Heart left ventricle (tissue), 16 donors: Measurements from ENCODE around the gene SPEM2. TPM values are rescaled to one million over a fixed set of nuclear protein-coding genes. Genes with fewer than 3 reads are reported as not detected.

Experiments
- ATAC-seq, 4 donors: fragments of 200-7000 bp; cut with Tn5 transposase; one replicate each; pipeline ENCODE4 v1.9.1; 2020 to 2022; ENCODE audit warnings: moderate library complexity in 4 of 4, mild to moderate bottlenecking in 3 of 4, moderate number of reproducible peaks in 1 of 4
- DNase-seq, 5 donors: peaks; one replicate each; pipeline ENCODE4 v3.0.0-alpha.2; 2020
- H3K27ac ChIP-seq, 12 donors: fragments of 200-600 bp; sonication (generic) in 4 of 12; one replicate each; pipeline versions ENCODE4 v1.5.0 to v1.8.0; 2016 to 2022; ENCODE audit warnings: mild to moderate bottlenecking in 2 of 12
- H3K27me3 ChIP-seq, 9 donors: fragments of 200-600 bp; sonication (generic) in 2 of 9; one replicate each; pipeline versions ENCODE4 v1.5.1 to v1.8.0; 2016 to 2022; ENCODE audit warnings: mild to moderate bottlenecking in 3 of 9
- H3K36me3 ChIP-seq, 9 donors: fragments of 200-600 bp; sonication (generic) in 2 of 9; one replicate each; pipeline versions ENCODE4 v1.5.0 to v1.8.0; 2018 to 2022; ENCODE audit warnings: mild to moderate bottlenecking in 2 of 9
- H3K4me1 ChIP-seq, 12 donors: fragments of 200-600 bp; sonication (generic) in 4 of 12; one replicate each; pipeline versions ENCODE4 v1.5.0 to v1.8.0; 2016 to 2022; ENCODE audit warnings: mild to moderate bottlenecking in 3 of 12
- H3K4me3 ChIP-seq, 12 donors: fragments of 200-600 bp; sonication (generic) in 4 of 12; one replicate each; pipeline versions ENCODE4 v1.5.0 to v1.8.0; 2017 to 2022; ENCODE audit warnings: mild to moderate bottlenecking in 9 of 12, moderate library complexity in 4 of 12
- H3K9me3 ChIP-seq, 12 donors: fragments of 200-600 bp; sonication (generic) in 4 of 12; one replicate each; pipeline versions ENCODE4 v1.5.0 to v1.8.0; 2016 to 2022; ENCODE audit warnings: mild to moderate bottlenecking in 1 of 12
- CTCF ChIP-seq, 12 donors: fragments of 200-600 bp; sonication (generic) in 4 of 12; IDR thresholded peaks; one replicate each; pipeline versions ENCODE4 v1.5.0 to v1.8.0; 2018 to 2022; ENCODE audit warnings: antibody characterized with exemption in 12 of 12, mild to moderate bottlenecking in 5 of 12
- POLR2A ChIP-seq, 2 donors: fragments of 450-650 bp; IDR thresholded peaks; one replicate each; pipeline ENCODE4 v1.6.1; 2017; ENCODE audit warnings: antibody characterized with exemption in 2 of 2, mild to moderate bottlenecking in 2 of 2, moderate library complexity in 2 of 2
- WGBS, 4 donors: extraction: QIAGEN DNeasy Blood & Tissue Kit in 2 of 4; methylation state at CpG; one replicate each; pipeline versions ENCODE4 v1.1.5 to v1.1.7; 2013 to 2018; 5-methylcytosine and 5-hydroxymethylcytosine counted together
- intact Hi-C, 10 donors: fragments of 100-400 bp; cut with DNase I; formaldehyde crosslinking; loops; one replicate each; pipeline versions ENCODE4 v1.11.1 to v1.14.2; 2022
- polyA plus RNA-seq, 2 donors: library from polyadenylated mRNA; stranded (reverse); fragments of 200-250 nt; gene quantifications; one replicate each; pipeline ENCODE4 v1.2.3, GENCODE V29; 2013
- total RNA-seq, 9 donors: library from RNA; depleted of rRNA in 2 of 9; stranded (reverse); fragments of >200 nt in 2 of 9; fragmentation: NEBNext Ultra II Directional in 3 of 9; extraction: Animal tissue kit (Norgen Biotek cat#: 25700) in 3 of 9; gene quantifications; one replicate each; pipeline versions ENCODE4 v1.1.0 to v1.2.4, GENCODE V29; 2016 to 2023
- donor health status: ischemic (EF 13 %, LVEDD 7.1; RV severe dilation, severe dysfunction).
- donor health status: healthy with polysubstance abuse.
- donor health status: DM: no; HTN: yes; CAD: no.
- donor health status: DM: no; HTN: no; CAD: no.
- donor health status: ischemic (EF 25% LVEDD 6.9; RV normal size, moderate dysfunction).
- donor health status: ischemic (EF 25% LVEDD 5.7; RV mildly dilated, moderate dysfunction).
- donor health status: healthy.
- donor health status: DM: yes; HTN: yes; CAD: no.
- donor health status: ischemic (EF 35%, LVEDD 5.7; RV mildly dilated, moderate dysfunction).
- donor health status: nonischemic (EF 11% LVEDD 7.7; RV severe dilation, severe dysfunction).
- donor health status: DM: yes; HTN: yes; CAD: no.
- donor health status: PGD.
- donor health status: ischemic (EF 29% LVEDD 5.4; RV normal size, mild dysfunction).
- donor health status: nonischemic (EF 23%, LVEDD 6.1; RV moderate dilation, normal function).

The SPEM2 gene
- total and polyA plus RNA-seq, 11 donors, result not detected

GRCh38 chr17:7423679-7424078 lies 1.7 kb upstream of the SPEM2 start:
- 61 to 74% (median 65%) methylated on average over 4 of the region's 4 CpGs for WGBS, 4 donors
- ATAC-seq, result no peak

GRCh38 chr17:7425756-7426155 lies 340 bp downstream of the SPEM2 start:
- no peak for DNase-seq
- Histone ChIP-seq H3K27me3 (no peaks in the 10 kb centered on the region), H3K4me1 (no peaks in the 10 kb centered on the region), H3K9me3 (no peaks in the 10 kb centered on the region), H3K36me3 (no peaks in the 10 kb centered on the region), H3K27ac (no peak overlapping the region), H3K4me3 (no peak overlapping the region)
- ATAC-seq, result no peak
- TF ChIP-seq POLR2A (IDR thresholded peaks at IDR 0.05), result no peak
- no peak for TF ChIP-seq CTCF (IDR thresholded peaks at IDR 0.05)
- WGBS, 4 donors, result 81 to 89% (median 87%) methylated on average over 7 to 8 of the region's 8 CpGs
- intact Hi-C loops, result loop anchor here in 1 of 10 donors (10.0 kb wide), 1 partner anchor 51 kb away; no protein-coding TSS in a partner anchor

More at GRCh38 chr17:7423679-7424078, 1.7 kb upstream of the SPEM2 start:
- no peaks in the 10 kb centered on the region for H3K9me3 ChIP-seq
- no peaks in the 10 kb centered on the region for H3K36me3 ChIP-seq
- no peak for DNase-seq
- TF ChIP-seq CTCF (IDR thresholded peaks at IDR 0.05) (no peak), POLR2A (IDR thresholded peaks at IDR 0.05) (no peak)
- no peak overlapping the region for H3K27ac ChIP-seq
- no peaks in the 10 kb centered on the region for H3K4me1 ChIP-seq
- intact Hi-C loops, result loop anchor here in 1 of 10 donors (10.0 kb wide), 1 partner anchor 49 kb away; no protein-coding TSS in a partner anchor
- no peak overlapping the region for H3K4me3 ChIP-seq
- no peaks in the 10 kb centered on the region for H3K27me3 ChIP-seq

- H3K27me3 ChIP-seq, result no peaks in the 10 kb centered on the region
- H3K27ac ChIP-seq, result no peak overlapping the region
- WGBS, 4 donors, result 93 to 96% (median 95%) methylated on average over 28 to 33 of the region's 33 CpGs
- no peaks in the 10 kb centered on the region for H3K9me3 ChIP-seq
- DNase-seq (peak in 1 of 5 donors; percentile 19), ATAC-seq (peak in 1 of 4 donors; percentile 14)
- no peaks in the 10 kb centered on the region for H3K36me3 ChIP-seq
- H3K4me3 ChIP-seq, result no peak overlapping the region
- intact Hi-C loops, result loop anchor here in 1 of 10 donors (10.0 kb wide), 1 partner anchor 52 kb away; no protein-coding TSS in a partner anchor
- H3K4me1 ChIP-seq, result no peaks in the 10 kb centered on the region
- no peak for TF ChIP-seq CTCF (IDR thresholded peaks at IDR 0.05)
- TF ChIP-seq POLR2A (IDR thresholded peaks at IDR 0.05), result no peak
Measured at GRCh38 chr17:7426203-7426863, 917 bp downstream of the SPEM2 start.

GRCh38 chr17:7426896-7427489 lies 1.6 kb downstream of the SPEM2 start:
- no peaks in the 10 kb centered on the region for H3K4me1 ChIP-seq
- no peaks in the 10 kb centered on the region for H3K9me3 ChIP-seq
- H3K27ac ChIP-seq, result no peak overlapping the region
- 93 to 94% (median 94%) methylated on average over 20 to 29 of the region's 29 CpGs for WGBS, 4 donors
- peak in 1 of 5 donors; percentile 19 for DNase-seq
- TF ChIP-seq CTCF (IDR thresholded peaks at IDR 0.05) (no peak), POLR2A (IDR thresholded peaks at IDR 0.05) (no peak)
- H3K4me3 ChIP-seq, result no peak overlapping the region
- no peaks in the 10 kb centered on the region for H3K36me3 ChIP-seq
- ATAC-seq, result peak in 1 of 4 donors; percentile 7
- intact Hi-C loops, result loop anchor here in 1 of 10 donors (10.0 kb wide), 1 partner anchor 52 kb away; no protein-coding TSS in a partner anchor
- no peaks in the 10 kb centered on the region for H3K27me3 ChIP-seq
